H1 (cell line): Measurements from ENCODE around the gene MR1. TPM values are rescaled to one million over a fixed set of nuclear protein-coding genes. Genes with fewer than 3 reads are reported as not detected.

Experiments
- CHD7 ChIP-seq: fragments of 300-600 bp; sonication (generic); IDR thresholded peaks from 2 replicates; pipeline ENCODE4 v1.7.1; 2012; ENCODE audit warnings: low read length, moderate library complexity, mild to moderate bottlenecking, inconsistent platforms; ENCODE audit not compliant: insufficient replicate concordance
- polyA plus RNA-seq, 7 experiments: library from polyadenylated mRNA; depleted of rRNA in 3 of 7; stranded (reverse) in 5 of 7; unstranded in 2 of 7; fragments of >200 nt in 5 of 7; fragments of 200-250 nt in 2 of 7; gene quantifications; 1 replicate in 5 of 7; 2 replicates in 1 of 7; 4 replicates in 1 of 7; pipeline versions ENCODE4 v1.2.1 to v1.2.3, GENCODE V29; 2011 to 2013; ENCODE audit warnings: missing spikeins in 2 of 7, mixed read lengths in 2 of 7
- total RNA-seq: library from RNA; stranded (reverse); fragmentation: NEBNext Ultra II Directional; extraction: Animal tissue kit (Norgen Biotek cat#: 25700); gene quantifications from 2 replicates; pipeline ENCODE4 v1.2.1, GENCODE V29; 2021

MR1 gene
- total and polyA plus RNA-seq, 2 of the 8 experiments (the other 6 are each of a cell fraction or from before 2014, with no cell fraction given): 0.09 TPM; not detected in 1

GRCh38 chr1:181013144-181013543 is 20.6 kb upstream of the MR1 start (continued):
- no peak for TF ChIP-seq CHD7
